Endothelial cell of umbilical vein (primary cell): ENCODE measurements around the gene GATAD2A. TPM values are rescaled to one million over a fixed set of nuclear protein-coding genes. Genes with fewer than 3 reads are reported as not detected.

ENCODE experiments used
- BruUV-seq: library from RNA; stranded (reverse); fragments of 400-500 nt; replicated peaks from 2 replicates; lab custom pipeline; 2021; lab: Mats Ljungman, UMichigan
- CTCF ChIA-PET: fragments of 300-600, 350-600 bp; sonication (Branson Sonifier 250); formaldehyde crosslinking; loops from one replicate; lab custom pipeline; 2021; ENCODE audit warnings: antibody characterized with exemption, inconsistent platforms; lab: Charles Lee
- POLR2A ChIA-PET: fragments of 300-600, 350-600 bp; sonication (Branson Sonifier 250); formaldehyde crosslinking; loops from one replicate; lab custom pipeline; 2021; ENCODE audit warnings: antibody characterized with exemption, inconsistent platforms; lab: Charles Lee
- DNase-seq: peaks from one replicate; pipeline ENCODE4 v3.0.0-alpha.2; 2011; ENCODE audit warnings: low read depth, low spot score
- FAIRE-seq: peaks from 2 replicates; lab custom pipeline; 2011; peaks lifted over from hg19 to GRCh38; lab: Jason Lieb, UNC
- H2AFZ ChIP-seq: 2 replicates; pipeline ENCODE4 v1.6.0; 2012; ENCODE audit warnings: low read depth, low read length, control low read depth, inconsistent platforms
- H3K27ac ChIP-seq: 2 replicates; pipeline ENCODE4 v1.5.1; 2011; ENCODE audit warnings: low read depth, mild to moderate bottlenecking, control low read depth, low read length, moderate library complexity; ENCODE audit not compliant: insufficient read depth
- H3K27me3 ChIP-seq, 2 experiments: 2 replicates each; pipeline versions ENCODE4 v1.6.0 to v1.6.1; 2011; ENCODE audit warnings: low read length in 2 of 2, mixed read lengths in 1 of 2; ENCODE audit not compliant: control insufficient read depth in 2 of 2, insufficient read depth in 2 of 2
- H3K36me3 ChIP-seq, 2 experiments: 2 replicates in 1 of 2; 3 replicates in 1 of 2; pipeline ENCODE4 v1.5.1; 2011; ENCODE audit warnings: low read length in 2 of 2, mild to moderate bottlenecking in 1 of 2, moderate library complexity in 1 of 2; ENCODE audit not compliant: control insufficient read depth in 2 of 2, insufficient read depth in 2 of 2; ENCODE audit errors: extremely low read depth in 1 of 2
- H3K4me1 ChIP-seq: 3 replicates; pipeline ENCODE4 v1.5.1; 2011; ENCODE audit warnings: mild to moderate bottlenecking, low read length; ENCODE audit not compliant: control insufficient read depth, insufficient read depth; ENCODE audit errors: extremely low read depth
- H3K4me2 ChIP-seq: 2 replicates; pipeline ENCODE4 v1.6.1; 2011; ENCODE audit warnings: low read length, control low read depth, mixed read lengths; ENCODE audit not compliant: insufficient read depth
- H3K4me3 ChIP-seq, 3 experiments: fragments of 200-600 bp in 1 of 3; sonication (generic), shearing (Covaris generic) in 1 of 3; replicated peaks in 1 of 3; 2 replicates each; pipeline ENCODE4 v1.5.1; 2011 to 2016; ENCODE audit warnings: control low read depth in 3 of 3, low read length in 3 of 3, mild to moderate bottlenecking in 2 of 3, inconsistent platforms in 1 of 3, low read depth in 1 of 3, moderate library complexity in 1 of 3; ENCODE audit not compliant: insufficient read depth in 1 of 3
- H3K79me2 ChIP-seq: 2 replicates; pipeline ENCODE4 v1.6.0; 2012; ENCODE audit warnings: low read length, inconsistent platforms; ENCODE audit not compliant: control insufficient read depth, insufficient read depth
- H3K9ac ChIP-seq: replicated peaks from 2 replicates; pipeline ENCODE3; 2011; ENCODE audit warnings: low read length, control low read depth; ENCODE audit not compliant: insufficient read depth; ENCODE audit errors: extremely low read depth
- H3K9me1 ChIP-seq: replicated peaks from 3 replicates; pipeline ENCODE4 v1.6.0; 2011; ENCODE audit warnings: mild to moderate bottlenecking, low read length; ENCODE audit not compliant: control insufficient read depth, insufficient read depth; ENCODE audit errors: extremely low read depth
- H3K9me3 ChIP-seq: replicated peaks from 2 replicates; pipeline ENCODE4 v1.5.1; 2012; ENCODE audit warnings: low read length, inconsistent platforms; ENCODE audit not compliant: control insufficient read depth, insufficient read depth
- H4K20me1 ChIP-seq: replicated peaks from 2 replicates; pipeline ENCODE3; 2011; ENCODE audit warnings: mild to moderate bottlenecking, low read length; ENCODE audit not compliant: control insufficient read depth, insufficient read depth; ENCODE audit errors: extremely low read depth
- FOS ChIP-seq: IDR thresholded peaks from 2 replicates; pipeline ENCODE4 v1.6.1; 2011; ENCODE audit warnings: mild to moderate bottlenecking, low read length, moderate library complexity, borderline replicate concordance; ENCODE audit not compliant: insufficient read depth
- GATA2 ChIP-seq: IDR thresholded peaks from 2 replicates; pipeline ENCODE4 v1.7.0; 2011; ENCODE audit warnings: low read depth, mild to moderate bottlenecking, moderate library complexity, mixed read lengths, low read length; ENCODE audit not compliant: insufficient read length, insufficient read depth
- POLR2A ChIP-seq: IDR thresholded peaks from 2 replicates; pipeline ENCODE4 v1.6.1; 2012; ENCODE audit warnings: low read depth, mild to moderate bottlenecking, control low read depth, low read length
- POLR2AphosphoS5 ChIP-seq: IDR thresholded peaks from 2 replicates; pipeline ENCODE4 v1.6.1; 2012; ENCODE audit warnings: low read depth, mild to moderate bottlenecking, control low read depth, low read length, moderate library complexity; ENCODE audit not compliant: insufficient read depth
- dilution Hi-C: fragments of 300-500 bp; cut with MboI; formaldehyde crosslinking; loops from one replicate; pipeline ENCODE4 v1.15.0; 2019; ENCODE audit warnings: low sequenced_read_pairs; ENCODE audit not compliant: extremely low pct_ligation_motif_present
- intact Hi-C: fragments of 100-400 bp; cut with micrococcal nuclease; formaldehyde crosslinking; loops from one replicate; pipeline ENCODE4 v1.10.0; 2022
- polyA plus RNA-seq, 4 experiments: library from polyadenylated mRNA; depleted of rRNA in 3 of 4; stranded (reverse) in 3 of 4; unstranded in 1 of 4; fragments of >200 nt; gene quantifications; 2 replicates each; pipeline versions ENCODE4 v1.2.1 to v1.2.3, GENCODE V29; 2011 to 2012; ENCODE audit warnings: missing spikeins in 1 of 4
- total RNA-seq: library from RNA; stranded (reverse); gene quantifications from 2 replicates; pipeline ENCODE4 v1.2.3, GENCODE V29; 2021
- TF ChIP-seq, protein P1 (sequence below), 2 donors: IDR thresholded peaks; 1 replicate in 1 of 2; 2 replicates in 1 of 2; pipeline ENCODE4 v1.5.1; 2011; ENCODE audit warnings: low read length in 2 of 2, mild to moderate bottlenecking in 2 of 2, moderate library complexity in 2 of 2, control low read depth in 1 of 2, inconsistent platforms in 1 of 2, low read depth in 1 of 2; ENCODE audit not compliant: insufficient read depth in 1 of 2; ENCODE audit errors: extremely low read depth in 1 of 2

The GATAD2A gene
- total and polyA plus RNA-seq, 2 donors (not counting 3 experiments of a cell fraction or from before 2014, with no cell fraction given), result 27.3 to 134 TPM

DNA sequence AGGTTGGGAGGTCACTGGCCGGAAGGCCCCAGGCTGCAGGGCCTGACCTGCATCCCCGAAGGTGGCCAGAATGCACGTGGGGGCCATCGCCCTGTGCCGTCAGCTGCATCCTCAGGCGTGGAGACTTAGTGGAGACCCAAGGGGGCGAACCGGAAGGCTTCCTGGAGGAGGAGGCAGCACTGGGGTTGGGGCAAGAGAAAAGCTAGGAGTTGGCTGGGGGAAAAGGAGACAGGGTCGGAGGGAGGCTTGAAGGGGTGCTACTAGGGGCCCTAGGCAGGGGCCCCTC is 121.8 kb downstream of the GATAD2A start:
- H3K36me3 ChIP-seq, result no peaks in the 10 kb centered on the region
- dilution Hi-C loops, result no loop called here
- TF ChIP-seq, protein P1, sequence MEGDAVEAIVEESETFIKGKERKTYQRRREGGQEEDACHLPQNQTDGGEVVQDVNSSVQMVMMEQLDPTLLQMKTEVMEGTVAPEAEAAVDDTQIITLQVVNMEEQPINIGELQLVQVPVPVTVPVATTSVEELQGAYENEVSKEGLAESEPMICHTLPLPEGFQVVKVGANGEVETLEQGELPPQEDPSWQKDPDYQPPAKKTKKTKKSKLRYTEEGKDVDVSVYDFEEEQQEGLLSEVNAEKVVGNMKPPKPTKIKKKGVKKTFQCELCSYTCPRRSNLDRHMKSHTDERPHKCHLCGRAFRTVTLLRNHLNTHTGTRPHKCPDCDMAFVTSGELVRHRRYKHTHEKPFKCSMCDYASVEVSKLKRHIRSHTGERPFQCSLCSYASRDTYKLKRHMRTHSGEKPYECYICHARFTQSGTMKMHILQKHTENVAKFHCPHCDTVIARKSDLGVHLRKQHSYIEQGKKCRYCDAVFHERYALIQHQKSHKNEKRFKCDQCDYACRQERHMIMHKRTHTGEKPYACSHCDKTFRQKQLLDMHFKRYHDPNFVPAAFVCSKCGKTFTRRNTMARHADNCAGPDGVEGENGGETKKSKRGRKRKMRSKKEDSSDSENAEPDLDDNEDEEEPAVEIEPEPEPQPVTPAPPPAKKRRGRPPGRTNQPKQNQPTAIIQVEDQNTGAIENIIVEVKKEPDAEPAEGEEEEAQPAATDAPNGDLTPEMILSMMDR (IDR thresholded peaks at IDR 0.05; ENCODE audit: extremely low read depth in 1 of 2, insufficient read depth in 1 of 2, low read depth in 1 of 2, low read length in 2 of 2), result no peak
- TF ChIP-seq GATA2 (no peak), POLR2A (no peak)
- DNase-seq (no peak), FAIRE-seq (no peak)
- no TSS peak for BruUV-seq
- H3K9ac ChIP-seq, result no peak overlapping the region
- ChIA-PET POLR2A (no interaction called here), CTCF (no interaction called here)
- intact Hi-C loops, result no loop called here
- no peaks in the 10 kb centered on the region for H3K9me1 ChIP-seq
- no peaks in the 10 kb centered on the region for H3K79me2 ChIP-seq
- no peaks in the 10 kb centered on the region for H4K20me1 ChIP-seq
- H3K4me3 ChIP-seq, result no peak overlapping the region
- no peaks in the 10 kb centered on the region for H3K27me3 ChIP-seq
- H3K27ac ChIP-seq, result no peak overlapping the region
- H3K9me3 ChIP-seq, result no peaks in the 10 kb centered on the region
- no peak overlapping the region for H2AFZ ChIP-seq
- H3K4me1 ChIP-seq, result no peaks in the 10 kb centered on the region
- no peak overlapping the region for H3K4me2 ChIP-seq

DNA sequence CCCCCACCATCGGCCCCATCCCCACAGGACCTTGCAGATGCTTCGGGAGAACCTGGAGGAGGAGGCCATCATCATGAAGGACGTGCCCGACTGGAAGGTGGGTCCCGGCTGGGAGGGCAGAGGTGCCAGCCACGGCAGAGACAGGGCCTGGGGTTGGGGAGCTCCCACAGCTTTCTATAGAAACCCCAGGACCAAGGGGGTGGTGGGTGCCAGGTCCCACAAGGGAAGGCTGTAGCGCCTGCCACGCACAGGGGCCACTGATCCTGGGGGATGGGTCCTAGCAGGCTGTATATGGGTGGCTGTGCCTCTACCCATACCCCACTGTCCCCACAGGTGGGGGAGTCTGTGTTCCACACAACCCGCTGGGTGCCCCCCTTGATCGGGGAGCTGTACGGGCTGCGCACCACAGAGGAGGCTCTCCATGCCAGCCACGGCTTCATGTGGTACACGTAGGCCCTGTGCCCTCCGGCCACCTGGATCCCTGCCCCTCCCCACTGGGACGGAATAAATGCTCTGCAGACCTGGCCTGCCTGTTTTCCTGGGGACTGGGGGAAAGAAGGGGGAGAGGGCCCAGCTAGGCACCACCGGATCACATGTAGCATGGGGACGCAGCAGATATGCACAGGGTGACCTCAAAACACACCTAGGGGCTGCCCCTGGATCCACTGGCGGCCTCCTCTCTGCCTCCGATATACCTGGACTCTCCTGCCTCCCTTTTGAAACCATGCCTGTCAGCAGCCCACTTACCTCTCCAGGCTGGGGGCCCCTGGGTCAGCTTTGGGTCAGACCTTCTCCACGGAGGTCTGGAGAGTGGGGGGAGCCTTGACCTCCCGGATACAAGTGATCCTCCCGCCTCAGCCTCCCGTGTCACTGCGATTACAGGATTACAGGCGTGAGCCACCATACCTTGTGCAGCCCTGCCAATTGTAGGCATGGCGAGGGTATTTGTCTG is 122.5 kb downstream of the GATAD2A start:
- no peaks in the 10 kb centered on the region for H3K27me3 ChIP-seq
- no peaks in the 10 kb centered on the region for H3K9me1 ChIP-seq
- ChIA-PET CTCF (interaction anchor here (1.7 to 5.6 kb wide), 2 partner anchors 24 to 26 kb away, joined by 5 to 44 read pairs; no protein-coding TSS in a partner anchor), POLR2A (no interaction called here)
- no TSS peak for BruUV-seq
- DNase-seq, result no peak
- no peak overlapping the region for H3K4me2 ChIP-seq
- FAIRE-seq, result no peak
- H2AFZ ChIP-seq, result no peak overlapping the region
- H3K9me3 ChIP-seq, result no peaks in the 10 kb centered on the region
- dilution Hi-C loops, result no loop called here
- H3K9ac ChIP-seq, result no peak overlapping the region
- H3K4me1 ChIP-seq, result no peaks in the 10 kb centered on the region
- H3K79me2 ChIP-seq, result no peaks in the 10 kb centered on the region
- intact Hi-C loops, result no loop called here
- no peak overlapping the region for H3K4me3 ChIP-seq
- H3K36me3 ChIP-seq, result no peaks in the 10 kb centered on the region
- no peaks in the 10 kb centered on the region for H4K20me1 ChIP-seq
- H3K27ac ChIP-seq, result no peak overlapping the region
- TF ChIP-seq POLR2AphosphoS5, result no peak
- TF ChIP-seq, protein P1 (IDR thresholded peaks at IDR 0.05; ENCODE audit: extremely low read depth in 1 of 2, insufficient read depth in 1 of 2, low read depth in 1 of 2, low read length in 2 of 2), result no peak
- no peak for TF ChIP-seq GATA2
- no peak for TF ChIP-seq FOS
